Keratinocyte (primary cell): ENCODE results near the gene NCOA7. TPM values are rescaled to one million over a fixed set of nuclear protein-coding genes. Genes with fewer than 3 reads are reported as not detected.

ENCODE experiments used
- DNase-seq: peaks from one replicate; pipeline ENCODE4 v3.0.0-alpha.2; 2011; ENCODE audit warnings: low read depth, missing footprints, low spot score
- FAIRE-seq: peaks from 2 replicates; lab custom pipeline; 2011; peaks lifted over from hg19 to GRCh38; lab: Jason Lieb, UNC
- H2AFZ ChIP-seq: 2 replicates; pipeline ENCODE4 v1.6.0; 2012; ENCODE audit warnings: low read length, control low read depth, inconsistent platforms; ENCODE audit not compliant: control insufficient read depth
- H3K27ac ChIP-seq: 2 replicates; pipeline ENCODE4 v1.5.1; 2011; ENCODE audit warnings: low read length; ENCODE audit not compliant: control insufficient read depth, insufficient read depth
- H3K27me3 ChIP-seq: 3 replicates; pipeline ENCODE4 v1.6.0; 2011; ENCODE audit warnings: low read length; ENCODE audit not compliant: control insufficient read depth, insufficient read depth; ENCODE audit errors: extremely low read depth
- H3K36me3 ChIP-seq, 2 experiments: 2 replicates in 1 of 2; 3 replicates in 1 of 2; pipeline ENCODE4 v1.5.1; 2011; ENCODE audit warnings: low read length in 2 of 2, mild to moderate bottlenecking in 1 of 2; ENCODE audit not compliant: control insufficient read depth in 2 of 2, insufficient read depth in 2 of 2; ENCODE audit errors: extremely low read depth in 1 of 2
- H3K4me1 ChIP-seq: 3 replicates; pipeline ENCODE4 v1.5.1; 2011; ENCODE audit warnings: low read length; ENCODE audit not compliant: control insufficient read depth, insufficient read depth; ENCODE audit errors: extremely low read depth
- H3K4me2 ChIP-seq: 3 replicates; pipeline ENCODE4 v1.6.0; 2011; ENCODE audit warnings: low read depth, low read length; ENCODE audit not compliant: control insufficient read depth, insufficient read depth; ENCODE audit errors: extremely low read depth
- H3K4me3 ChIP-seq, 3 experiments: fragments of 200-600 bp in 1 of 3; sonication (generic) in 1 of 3; 2 replicates in 2 of 3; 3 replicates in 1 of 3; pipeline ENCODE4 v1.5.1; 2011 to 2016; ENCODE audit warnings: low read length in 3 of 3, mild to moderate bottlenecking in 3 of 3, control low read depth in 2 of 3, inconsistent platforms in 1 of 3, low read depth in 1 of 3, mixed read lengths in 1 of 3, mixed run types in 1 of 3, moderate library complexity in 1 of 3; ENCODE audit not compliant: control insufficient read depth in 2 of 3, insufficient read depth in 2 of 3; ENCODE audit errors: extremely low read depth in 1 of 3
- H3K79me2 ChIP-seq: 2 replicates; pipeline ENCODE4 v1.6.0; 2012; ENCODE audit warnings: low read length; ENCODE audit not compliant: control insufficient read depth, insufficient read depth
- H3K9ac ChIP-seq: 3 replicates; pipeline ENCODE4 v1.6.0; 2011; ENCODE audit warnings: low read length; ENCODE audit not compliant: control insufficient read depth, insufficient read depth; ENCODE audit errors: extremely low read depth
- H3K9me1 ChIP-seq: 3 replicates; pipeline ENCODE4 v1.6.0; 2011; ENCODE audit warnings: low read length; ENCODE audit not compliant: control insufficient read depth, insufficient read depth; ENCODE audit errors: extremely low read depth
- H3K9me3 ChIP-seq: 2 replicates; pipeline ENCODE4 v1.5.1; 2012; ENCODE audit warnings: low read depth, low read length; ENCODE audit not compliant: control insufficient read depth
- H4K20me1 ChIP-seq: 3 replicates; pipeline ENCODE4 v1.6.0; 2011; ENCODE audit warnings: low read length; ENCODE audit not compliant: control insufficient read depth, insufficient read depth; ENCODE audit errors: extremely low read depth
- CTCF ChIP-seq, 3 experiments: IDR thresholded peaks in 1 of 3; conservative IDR thresholded peaks in 1 of 3; optimal IDR thresholded peaks in 1 of 3; 2 replicates in 2 of 3; 3 replicates in 1 of 3; pipeline versions ENCODE3 to v1.5.1; 2011; ENCODE audit warnings: low read length in 3 of 3, mild to moderate bottlenecking in 3 of 3, moderate library complexity in 2 of 3, control low read depth in 1 of 3, inconsistent platforms in 1 of 3; ENCODE audit not compliant: insufficient read depth in 2 of 3; ENCODE audit errors: extremely low read depth in 1 of 3
- EZH2 ChIP-seq: IDR thresholded peaks from one replicate; pipeline ENCODE4 v1.6.1; 2012; ENCODE audit warnings: inconsistent platforms, mild to moderate bottlenecking, low read length, moderate library complexity
- dilution Hi-C: fragments of 300-500 bp; cut with MboI; formaldehyde crosslinking; loops from one replicate; pipeline ENCODE4 v1.7.0; 2020; ENCODE audit warnings: low sequenced_read_pairs; ENCODE audit not compliant: extremely low pct_ligation_motif_present
- polyA plus RNA-seq, 5 experiments: library from polyadenylated mRNA; depleted of rRNA in 3 of 5; stranded (reverse) in 3 of 5; stranded (forward) in 1 of 5; unstranded in 1 of 5; fragments of >200 nt; gene quantifications; 1 replicate in 1 of 5; 2 replicates in 3 of 5; 3 replicates in 1 of 5; pipeline versions ENCODE4 v1.2.1 to v1.2.3, GENCODE V29; 2011 to 2012; ENCODE audit warnings: missing spikeins in 2 of 5, low read depth in 1 of 5, low replicate concordance in 1 of 5

Gene NCOA7
- polyA plus RNA-seq, 1 donor (not counting 4 experiments of a cell fraction or from before 2014, with no cell fraction given), result 20.5 TPM

DNA sequence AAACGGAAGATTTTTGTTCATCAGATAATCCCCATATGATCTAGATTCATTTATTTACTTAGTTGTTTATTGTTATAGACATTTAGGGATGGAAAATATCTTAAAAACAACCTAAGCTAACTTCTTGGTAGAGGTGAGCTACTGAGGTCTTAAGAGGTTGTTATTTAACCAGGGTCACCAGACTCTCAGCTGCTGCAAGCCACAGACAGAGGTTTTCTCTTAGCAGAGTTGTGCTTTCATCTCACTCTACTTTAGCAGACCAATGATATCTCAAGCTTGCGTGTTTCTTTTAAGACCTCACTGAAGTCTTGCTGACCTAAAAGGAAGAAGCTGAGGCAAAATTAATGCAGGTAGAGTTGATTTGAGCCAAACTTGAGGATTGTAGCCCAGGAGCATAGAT is 43.6 kb downstream of the NCOA7 start:
- H3K79me2 ChIP-seq, result no peaks in the 10 kb centered on the region
- dilution Hi-C loops, result no loop called here
- no peak for TF ChIP-seq EZH2
- no peak overlapping the region for H2AFZ ChIP-seq
- no peaks in the 10 kb centered on the region for H3K9me3 ChIP-seq
- H3K27ac ChIP-seq, result no peak overlapping the region
- no peaks in the 10 kb centered on the region for H3K4me1 ChIP-seq
- no peak overlapping the region for H3K4me2 ChIP-seq
- no peak overlapping the region for H3K4me3 ChIP-seq
- H4K20me1 ChIP-seq, result no peaks in the 10 kb centered on the region
- no peaks in the 10 kb centered on the region for H3K36me3 ChIP-seq
- FAIRE-seq (no peak), DNase-seq (no peak)
- no peaks in the 10 kb centered on the region for H3K9me1 ChIP-seq
- no peak overlapping the region for H3K9ac ChIP-seq
- H3K27me3 ChIP-seq, result no peaks in the 10 kb centered on the region

- no peaks in the 10 kb centered on the region for H4K20me1 ChIP-seq
- no peak overlapping the region for H3K4me3 ChIP-seq
- H3K36me3 ChIP-seq, result no peaks in the 10 kb centered on the region
- no peak overlapping the region for H3K4me2 ChIP-seq
- no peak for FAIRE-seq
- H3K27ac ChIP-seq, result no peak overlapping the region
- H3K27me3 ChIP-seq, result no peaks in the 10 kb centered on the region
- H3K4me1 ChIP-seq, result no peaks in the 10 kb centered on the region
- dilution Hi-C loops, result no loop called here
- no peaks in the 10 kb centered on the region for H3K9me1 ChIP-seq
- no peaks in the 10 kb centered on the region for H3K9me3 ChIP-seq
- DNase-seq, result no peak
- no peak overlapping the region for H2AFZ ChIP-seq
- H3K9ac ChIP-seq, result no peak overlapping the region
- TF ChIP-seq EZH2, result no peak
- no peaks in the 10 kb centered on the region for H3K79me2 ChIP-seq
Observed at GRCh38 chr6:125835221-125835744, 44.5 kb downstream of the NCOA7 start.

GRCh38 chr6:125836466-125836865 is 45.7 kb downstream of the NCOA7 start:
- H3K9me3 ChIP-seq, result no peaks in the 10 kb centered on the region
- no peak overlapping the region for H3K4me3 ChIP-seq
- H4K20me1 ChIP-seq, result no peaks in the 10 kb centered on the region
- no peaks in the 10 kb centered on the region for H3K4me1 ChIP-seq
- H3K4me2 ChIP-seq, result no peak overlapping the region
- FAIRE-seq (no peak), DNase-seq (no peak)
- H2AFZ ChIP-seq, result no peak overlapping the region
- no peaks in the 10 kb centered on the region for H3K27me3 ChIP-seq
- H3K9ac ChIP-seq, result no peak overlapping the region
- H3K79me2 ChIP-seq, result no peaks in the 10 kb centered on the region
- H3K36me3 ChIP-seq, result no peaks in the 10 kb centered on the region
- dilution Hi-C loops, result no loop called here
- H3K9me1 ChIP-seq, result no peaks in the 10 kb centered on the region
- no peak for TF ChIP-seq CTCF (optimal IDR thresholded peaks at IDR 0.05 in 1 of 3, IDR thresholded peaks at IDR 0.05 in 1 of 3, conservative IDR thresholded peaks at IDR 0.05 in 1 of 3; ENCODE audit: extremely low read depth in 1 of 3, insufficient read depth in 2 of 3, low read length in 3 of 3)
- TF ChIP-seq EZH2, result no peak
- H3K27ac ChIP-seq, result no peak overlapping the region
